Calu3 (cell line): ENCODE data around the gene RXFP1. TPM values are rescaled to one million over a fixed set of nuclear protein-coding genes. Genes with fewer than 3 reads are reported as not detected.

Source experiments
- BruUV-seq: library from RNA; stranded (reverse); fragments of 400-500 nt; replicated peaks from 2 replicates; lab custom pipeline; 2021; lab: Mats Ljungman, UMichigan
- CTCF ChIA-PET: fragments of 300-600 bp; sonication (Branson Sonifier 250); formaldehyde crosslinking; loops from one replicate; lab custom pipeline; 2022; ENCODE audit warnings: antibody characterized with exemption; lab: Charles Lee
- DNase-seq: peaks from one replicate; pipeline ENCODE4 v3.0.0; 2022
- H3K27ac Mint-ChIP-seq: one replicate; pipeline ENCODE4 v1.8.0; 2022; ENCODE audit warnings: mixed read lengths; ENCODE audit not compliant: unreplicated experiment
- H3K27me3 Mint-ChIP-seq: one replicate; pipeline ENCODE4 v1.8.0; 2022; ENCODE audit warnings: mixed read lengths; ENCODE audit not compliant: unreplicated experiment
- H3K36me3 Mint-ChIP-seq: one replicate; pipeline ENCODE4 v1.8.0; 2022; ENCODE audit warnings: mild to moderate bottlenecking, moderate library complexity, mixed read lengths; ENCODE audit not compliant: insufficient read depth, unreplicated experiment
- H3K4me1 Mint-ChIP-seq: one replicate; pipeline ENCODE4 v1.8.0; 2022; ENCODE audit warnings: mild to moderate bottlenecking, low read depth, mixed read lengths; ENCODE audit not compliant: unreplicated experiment
- H3K4me3 Mint-ChIP-seq: one replicate; pipeline ENCODE4 v1.8.0; 2022; ENCODE audit warnings: mild to moderate bottlenecking, low read depth, moderate library complexity, mixed read lengths; ENCODE audit not compliant: unreplicated experiment
- H3K9me3 Mint-ChIP-seq: one replicate; pipeline ENCODE4 v1.8.0; 2022; ENCODE audit warnings: low read depth, mixed read lengths; ENCODE audit not compliant: unreplicated experiment
- intact Hi-C: fragments of 100-400 bp; cut with micrococcal nuclease; formaldehyde crosslinking; loops from one replicate; pipeline ENCODE4 v1.10.0; 2022; ENCODE audit not compliant: unreplicated experiment
- total RNA-seq: library from RNA; stranded (reverse); gene quantifications from 2 replicates; pipeline ENCODE4 v1.2.3, GENCODE V29; 2022
- TF ChIP-seq, protein P1 (sequence below): fragments of 200-600 bp; IDR thresholded peaks from one replicate; pipeline ENCODE4 v1.8.0; 2022; ENCODE audit warnings: antibody characterized with exemption; ENCODE audit not compliant: unreplicated experiment

Gene RXFP1
- total RNA-seq, 1 experiment from 2014 or later: not detected

DNA sequence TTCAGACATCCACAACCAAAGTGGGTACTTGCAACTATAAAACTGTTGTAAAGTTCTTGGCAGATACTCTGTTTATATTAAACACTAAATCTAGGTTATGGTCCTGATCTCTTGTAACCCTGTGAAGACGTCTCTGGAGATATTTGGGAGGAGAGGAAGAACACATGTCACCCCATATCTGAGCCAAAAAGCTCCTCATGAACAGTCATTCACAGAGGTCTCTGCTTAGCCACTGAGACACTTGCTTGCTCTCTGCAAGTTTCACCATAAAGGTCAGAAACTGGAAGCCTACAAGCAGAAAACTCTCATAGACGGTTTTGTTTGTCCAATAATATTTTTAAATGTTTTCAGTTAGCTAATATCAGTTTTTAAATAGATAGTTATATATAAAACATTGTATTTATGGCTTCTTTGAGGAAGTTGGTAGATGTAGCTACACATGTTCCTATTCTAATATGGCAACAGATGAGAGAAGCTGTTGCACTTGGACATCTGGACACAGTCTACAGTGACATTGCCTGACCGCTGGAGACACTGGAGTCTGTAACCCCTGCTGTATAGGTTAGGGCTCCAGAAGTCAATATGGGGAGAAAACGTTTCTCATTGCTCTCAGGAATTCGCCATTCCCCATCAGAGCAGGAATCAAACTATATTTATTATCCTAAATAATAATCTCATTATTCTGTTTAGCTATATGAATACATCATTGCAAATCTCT is 76.4 kb downstream of the RXFP1 start:
- no peaks in the 10 kb centered on the region for H3K27me3 Mint-ChIP-seq
- BruUV-seq: no TSS peak
- H3K4me3 Mint-ChIP-seq: no peak overlapping the region
- TF ChIP-seq, protein P1, sequence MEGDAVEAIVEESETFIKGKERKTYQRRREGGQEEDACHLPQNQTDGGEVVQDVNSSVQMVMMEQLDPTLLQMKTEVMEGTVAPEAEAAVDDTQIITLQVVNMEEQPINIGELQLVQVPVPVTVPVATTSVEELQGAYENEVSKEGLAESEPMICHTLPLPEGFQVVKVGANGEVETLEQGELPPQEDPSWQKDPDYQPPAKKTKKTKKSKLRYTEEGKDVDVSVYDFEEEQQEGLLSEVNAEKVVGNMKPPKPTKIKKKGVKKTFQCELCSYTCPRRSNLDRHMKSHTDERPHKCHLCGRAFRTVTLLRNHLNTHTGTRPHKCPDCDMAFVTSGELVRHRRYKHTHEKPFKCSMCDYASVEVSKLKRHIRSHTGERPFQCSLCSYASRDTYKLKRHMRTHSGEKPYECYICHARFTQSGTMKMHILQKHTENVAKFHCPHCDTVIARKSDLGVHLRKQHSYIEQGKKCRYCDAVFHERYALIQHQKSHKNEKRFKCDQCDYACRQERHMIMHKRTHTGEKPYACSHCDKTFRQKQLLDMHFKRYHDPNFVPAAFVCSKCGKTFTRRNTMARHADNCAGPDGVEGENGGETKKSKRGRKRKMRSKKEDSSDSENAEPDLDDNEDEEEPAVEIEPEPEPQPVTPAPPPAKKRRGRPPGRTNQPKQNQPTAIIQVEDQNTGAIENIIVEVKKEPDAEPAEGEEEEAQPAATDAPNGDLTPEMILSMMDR: no peak
- H3K4me1 Mint-ChIP-seq: no peaks in the 10 kb centered on the region
- no peak overlapping the region for H3K27ac Mint-ChIP-seq
- CTCF ChIA-PET: no interaction called here
- intact Hi-C loops: no loop called here
- DNase-seq: no peak
- no peaks in the 10 kb centered on the region for H3K9me3 Mint-ChIP-seq
- no peaks in the 10 kb centered on the region for H3K36me3 Mint-ChIP-seq

DNA sequence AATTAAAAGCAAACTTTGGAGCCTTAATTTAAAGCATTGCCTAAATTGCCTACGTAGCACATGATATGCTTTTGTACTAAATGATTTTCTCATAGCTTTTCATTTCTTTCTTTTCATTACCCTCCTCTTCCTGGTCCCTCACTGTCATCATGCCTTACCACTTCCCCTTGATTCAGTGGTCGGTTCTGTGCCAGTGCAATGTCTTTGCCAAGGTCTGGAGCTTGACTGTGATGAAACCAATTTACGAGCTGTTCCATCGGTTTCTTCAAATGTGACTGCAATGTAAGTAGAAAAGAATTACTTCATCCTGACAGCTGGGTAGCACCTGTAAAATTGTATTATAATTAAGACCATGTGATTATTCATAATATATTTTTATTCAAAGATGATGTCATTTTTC is 77.5 kb downstream of the RXFP1 start:
- H3K4me1 Mint-ChIP-seq: no peaks in the 10 kb centered on the region

DNA sequence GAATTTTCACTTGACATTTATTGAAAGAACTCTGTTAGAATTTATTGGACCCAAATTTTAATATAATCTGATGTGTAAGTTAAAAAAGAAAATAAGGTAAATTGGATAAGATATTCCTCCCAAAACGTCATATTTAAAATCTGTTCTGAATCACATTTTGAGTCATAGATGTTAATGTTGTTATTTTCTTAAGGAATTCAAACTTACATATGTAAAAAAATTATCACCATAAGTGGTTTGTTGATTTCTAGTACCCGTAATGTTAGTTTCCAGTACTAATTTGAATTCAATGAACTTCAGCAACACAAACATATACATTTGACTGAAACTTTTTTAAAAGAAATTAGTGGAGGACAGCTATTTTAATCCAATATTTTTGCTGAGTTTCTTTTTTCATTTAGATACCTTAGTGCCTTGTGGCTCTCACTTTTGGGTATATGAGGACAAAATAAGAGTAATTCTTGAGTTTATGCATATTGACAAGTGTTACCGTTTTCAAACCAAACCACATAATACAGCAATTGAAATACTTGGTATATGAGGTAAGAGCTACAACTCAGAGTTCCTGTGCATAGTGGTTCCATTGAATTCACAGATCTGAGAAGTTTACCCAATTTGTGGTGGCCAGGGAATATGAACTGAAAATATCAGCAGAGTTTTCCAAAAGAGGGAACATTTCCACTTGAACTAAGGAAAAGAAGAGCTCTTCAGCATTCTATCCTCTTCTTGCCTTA is 78.2 kb downstream of the RXFP1 start:
- Mint-ChIP-seq H3K36me3 (no peaks in the 10 kb centered on the region), H3K4me1 (no peaks in the 10 kb centered on the region), H3K4me3 (no peak overlapping the region), H3K27me3 (no peaks in the 10 kb centered on the region), H3K27ac (no peak overlapping the region), H3K9me3 (no peaks in the 10 kb centered on the region)
- TF ChIP-seq, protein P1: no peak
- BruUV-seq: no TSS peak
- CTCF ChIA-PET: no interaction called here
- intact Hi-C loops: no loop called here
- no peak for DNase-seq

More for the DNA sequence above, 77.5 kb downstream of the RXFP1 start:
- H3K27ac Mint-ChIP-seq: no peak overlapping the region
- CTCF ChIA-PET: no interaction called here
- no peaks in the 10 kb centered on the region for H3K27me3 Mint-ChIP-seq
- no peaks in the 10 kb centered on the region for H3K36me3 Mint-ChIP-seq
- no peak overlapping the region for H3K4me3 Mint-ChIP-seq
- H3K9me3 Mint-ChIP-seq: no peaks in the 10 kb centered on the region
- no TSS peak for BruUV-seq
- intact Hi-C loops: no loop called here
- DNase-seq: no peak
- TF ChIP-seq, protein P1: no peak

DNA sequence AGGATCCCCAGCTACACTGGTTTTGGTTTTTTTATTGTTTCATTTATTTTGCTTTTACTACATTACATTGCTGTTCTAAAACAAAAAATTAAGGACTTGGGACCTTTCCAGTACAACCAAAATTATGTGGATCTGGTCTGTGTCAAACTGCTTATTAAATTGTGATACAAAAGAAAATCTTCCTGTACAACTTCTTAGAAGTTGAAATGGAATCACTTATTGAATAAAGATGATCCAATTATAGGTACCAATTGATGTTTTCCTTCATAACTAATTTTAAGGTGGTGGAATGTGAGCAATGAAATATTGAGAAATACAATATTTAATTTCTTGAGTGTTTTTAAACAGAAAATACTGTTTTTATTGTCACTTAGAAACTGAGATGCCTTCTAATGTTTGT is 82.7 kb downstream of the RXFP1 start:
- H3K27me3 Mint-ChIP-seq: no peaks in the 10 kb centered on the region
- CTCF ChIA-PET: no interaction called here
- H3K4me3 Mint-ChIP-seq: no peak overlapping the region
- H3K36me3 Mint-ChIP-seq: no peaks in the 10 kb centered on the region
- intact Hi-C loops: no loop called here
- no peaks in the 10 kb centered on the region for H3K4me1 Mint-ChIP-seq
- no TSS peak for BruUV-seq
- H3K9me3 Mint-ChIP-seq: no peaks in the 10 kb centered on the region
- H3K27ac Mint-ChIP-seq: no peak overlapping the region
- TF ChIP-seq, protein P1: no peak
- no peak for DNase-seq
